Adrenal gland (tissue), 19 donors: ENCODE results near the gene ESAM. TPM values are rescaled to one million over a fixed set of nuclear protein-coding genes. Genes with fewer than 3 reads are reported as not detected.

Experiments
- DNase-seq, 7 donors: peaks; one replicate each; pipeline ENCODE4 v3.0.0-alpha.2; 2019 to 2020
- H3K27ac ChIP-seq, 5 donors: fragments of 200-600 bp; sonication (generic) in 4 of 5; 1 replicate in 3 of 5; 2 replicates in 2 of 5; pipeline versions ENCODE4 v1.5.1 to v1.8.0; 2016 to 2020; ENCODE audit warnings: mild to moderate bottlenecking in 1 of 5
- H3K27me3 ChIP-seq: fragments of 200-600 bp; 2 replicates; pipeline ENCODE4 v1.8.0; 2021
- H3K36me3 ChIP-seq, 2 donors: fragments of 200-600 bp; replicated peaks in 1 of 2; 1 replicate in 1 of 2; 2 replicates in 1 of 2; pipeline versions ENCODE4 v1.5.1 to v1.8.0; 2018 to 2022
- H3K4me1 ChIP-seq, 2 donors: fragments of 200-600 bp; replicated peaks in 1 of 2; 1 replicate in 1 of 2; 2 replicates in 1 of 2; pipeline versions ENCODE4 v1.5.1 to v1.8.0; 2018 to 2021
- H3K4me3 ChIP-seq, 4 donors: fragments of 200-600 bp; sonication (generic) in 3 of 4; one replicate each; pipeline ENCODE4 v1.5.1; 2016 to 2018
- H3K9me3 ChIP-seq, 3 donors: fragments of 200-600 bp; sonication (generic) in 1 of 3; replicated peaks in 1 of 3; 1 replicate in 2 of 3; 2 replicates in 1 of 3; pipeline versions ENCODE4 v1.5.1 to v1.8.0; 2016 to 2021
- POLR2A ChIP-seq, 2 donors: fragments of 450-650 bp; IDR thresholded peaks; one replicate each; pipeline ENCODE4 v1.6.1; 2017; ENCODE audit warnings: antibody characterized with exemption in 2 of 2, mild to moderate bottlenecking in 2 of 2, moderate library complexity in 1 of 2
- WGBS, 4 donors: extraction: QIAGEN DNeasy Blood & Tissue Kit in 2 of 4; methylation state at CpG; one replicate each; pipeline versions ENCODE4 v1.1.5 to v1.1.7; 2013 to 2017; 5-methylcytosine and 5-hydroxymethylcytosine counted together
- intact Hi-C, 2 donors: fragments of 100-400 bp; cut with DNase I; formaldehyde crosslinking; loops; one replicate each; pipeline versions ENCODE4 v1.14.1 to v1.15.0; 2022 to 2023
- long read RNA-seq, 10 donors: library from polyadenylated mRNA in 3 of 10; unstranded in 2 of 10; stranded (forward) in 1 of 10; transcript quantifications; one replicate each; pipeline ENCODE4 v2.0.0 and lab custom pipeline, GENCODE V29; 2021 to 2026
- polyA plus RNA-seq, 3 donors: library from polyadenylated mRNA; stranded (reverse); fragments of 200-250 nt in 2 of 3; fragments of 350-450 nt in 1 of 3; fragmentation: Illumina TruSeq in 1 of 3; extraction: RNeasy Lipid Tissue Mini Kit (QIAGEN cat#74804) in 1 of 3; gene quantifications; one replicate each; pipeline ENCODE4 v1.2.3, GENCODE V29; 2013 to 2014
- total RNA-seq, 9 donors: library from RNA; depleted of rRNA in 4 of 9; stranded (reverse); fragments of >200 nt in 4 of 9; fragments of 120-200 nt in 1 of 9; fragmentation: NEBNext Ultra II Directional in 1 of 9; extraction: Animal tissue kit (Norgen Biotek cat#: 25700) in 1 of 9; gene quantifications; one replicate each; pipeline versions ENCODE4 v1.1.0 to v1.2.4, GENCODE V29; 2013 to 2023
- TF ChIP-seq, protein P1 (sequence below), 6 experiments: fragments of 450-650 bp in 4 of 6; fragments of 200-600 bp in 2 of 6; sonication (generic) in 1 of 6; IDR thresholded peaks; 1 replicate in 5 of 6; 2 replicates in 1 of 6; pipeline versions ENCODE4 v1.5.1 to v1.8.0; 2016 to 2021; ENCODE audit warnings: antibody characterized with exemption in 6 of 6, mild to moderate bottlenecking in 2 of 6, moderate library complexity in 1 of 6
- donor health status: healthy with polysubstance abuse.
- donor health status: Bipolar disorder and iron deficiency.
- donor health status: DM: yes; HTN: yes; CAD: no.
- donor health status: DM: no; HTN: no; CAD: no.
- donor health status: DM: no; HTN: no; CAD: no.
- donor health status: DM: yes; HTN: yes; CAD: no.

The ESAM gene, protein sequence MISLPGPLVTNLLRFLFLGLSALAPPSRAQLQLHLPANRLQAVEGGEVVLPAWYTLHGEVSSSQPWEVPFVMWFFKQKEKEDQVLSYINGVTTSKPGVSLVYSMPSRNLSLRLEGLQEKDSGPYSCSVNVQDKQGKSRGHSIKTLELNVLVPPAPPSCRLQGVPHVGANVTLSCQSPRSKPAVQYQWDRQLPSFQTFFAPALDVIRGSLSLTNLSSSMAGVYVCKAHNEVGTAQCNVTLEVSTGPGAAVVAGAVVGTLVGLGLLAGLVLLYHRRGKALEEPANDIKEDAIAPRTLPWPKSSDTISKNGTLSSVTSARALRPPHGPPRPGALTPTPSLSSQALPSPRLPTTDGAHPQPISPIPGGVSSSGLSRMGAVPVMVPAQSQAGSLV
- total RNA-seq (10 to 100 TPM in 8 of 9 donors, 1 to 10 TPM in 1; 8.2 to 36.9 (median 29.3) TPM), polyA plus RNA-seq (10 to 100 TPM; 17.1 to 31.2 (median 21.5) TPM)
- long read RNA-seq, donor 1, transcript ESAM-201 (7 exons, 1,826 nt): major isoform, 5 of 6 reads
- long read RNA-seq, donor 1, partial matches to known transcripts: 0 of 6 reads
- long read RNA-seq, donor 1, other reads (novel, unspliced or antisense): 0 of 6 reads
- long read RNA-seq, donor 2, transcript ESAM-201 (7 exons, 1,826 nt): major isoform, 8 of 9 reads
- long read RNA-seq, donor 2, partial matches to known transcripts: 0 of 9 reads
- long read RNA-seq, donor 2, other reads (novel, unspliced or antisense): 0 of 9 reads
- long read RNA-seq, donor 3, partial matches to known transcripts: 0 of 5 reads
- long read RNA-seq, donor 3, other reads (novel, unspliced or antisense): 0 of 5 reads
- long read RNA-seq, donor 4, transcript ESAM-201 (7 exons, 1,826 nt): major isoform, 12 of 18 reads
- long read RNA-seq, donor 4, partial matches to known transcripts: 3 of 18 reads
- long read RNA-seq, donor 4, other reads (novel, unspliced or antisense): 2 of 18 reads
- long read RNA-seq, donor 5, transcript ESAM-201 (7 exons, 1,826 nt): major isoform, 66 of 84 reads
- long read RNA-seq, donor 5, transcript ESAM-202 (7 exons, 1,833 nt): minor isoform, 5 of 84 reads
- long read RNA-seq, donor 5, partial matches to known transcripts: 5 of 84 reads
- long read RNA-seq, donor 5, other reads (novel, unspliced or antisense): 7 of 84 reads
- long read RNA-seq, donor 6, transcript ESAM-201 (7 exons, 1,826 nt): major isoform, 7 of 16 reads
- long read RNA-seq, donor 6, partial matches to known transcripts: 3 of 16 reads
- long read RNA-seq, donor 6, other reads (novel, unspliced or antisense): 4 of 16 reads
- long read RNA-seq, donor 7, partial matches to known transcripts: 0 of 6 reads
- long read RNA-seq, donor 7, other reads (novel, unspliced or antisense): 0 of 6 reads
- long read RNA-seq, donor 8, transcript ESAM-201 (7 exons, 1,826 nt): major isoform, 14 of 17 reads
- long read RNA-seq, donor 8, partial matches to known transcripts: 0 of 17 reads
- long read RNA-seq, donor 8, other reads (novel, unspliced or antisense): 0 of 17 reads
- long read RNA-seq, donor 9, partial matches to known transcripts: 0 of 3 reads
- long read RNA-seq, donor 9, other reads (novel, unspliced or antisense): 0 of 3 reads
- long read RNA-seq, donor 10, transcript ESAM-201 (7 exons, 1,826 nt): major isoform, 5 of 5 reads
- long read RNA-seq, donor 10, partial matches to known transcripts: 0 of 5 reads
- long read RNA-seq, donor 10, other reads (novel, unspliced or antisense): 0 of 5 reads

DNA sequence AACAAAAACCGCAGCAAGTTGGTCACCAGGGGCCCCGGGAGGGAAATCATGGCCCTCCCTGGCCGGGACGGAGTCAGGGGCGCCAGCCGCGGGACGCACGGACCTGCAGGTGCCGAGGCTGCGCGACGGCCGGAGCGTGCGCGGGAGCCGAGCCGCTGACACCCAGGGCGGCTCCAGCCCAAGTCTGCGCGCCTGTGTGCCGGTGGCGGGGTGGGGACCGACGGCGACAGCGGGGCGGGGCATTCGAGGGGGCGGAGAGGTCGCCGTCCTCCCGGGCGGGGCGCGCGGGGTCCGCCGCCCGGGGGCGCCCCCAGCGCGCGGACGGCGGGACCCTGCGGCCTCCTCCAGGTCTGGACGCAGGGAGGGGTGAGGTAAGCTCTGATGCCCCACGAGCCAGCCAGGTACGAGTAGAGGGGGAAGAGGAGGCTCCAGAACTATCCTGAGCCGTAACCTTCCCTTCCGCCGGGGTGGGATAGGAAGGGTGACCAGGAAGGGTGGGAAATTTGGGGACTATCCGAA is at the start of gene ESAM:
Gene ESAM, minus strand, starts transcription at position 186 of the 519 bp plus-strand sequence. Its CDS starts 136 bp downstream, at position 50.
- peak within 1 kb of the TSS in 2 of 5 donors; percentile 2 to 55 for H3K27ac ChIP-seq
- peaks cover 38% of the 10 kb centered on the region for H3K27me3 ChIP-seq
- peak within 1 kb of the TSS in 2 of 4 donors; percentile 15 to 47 for H3K4me3 ChIP-seq
- TF ChIP-seq, protein P1, sequence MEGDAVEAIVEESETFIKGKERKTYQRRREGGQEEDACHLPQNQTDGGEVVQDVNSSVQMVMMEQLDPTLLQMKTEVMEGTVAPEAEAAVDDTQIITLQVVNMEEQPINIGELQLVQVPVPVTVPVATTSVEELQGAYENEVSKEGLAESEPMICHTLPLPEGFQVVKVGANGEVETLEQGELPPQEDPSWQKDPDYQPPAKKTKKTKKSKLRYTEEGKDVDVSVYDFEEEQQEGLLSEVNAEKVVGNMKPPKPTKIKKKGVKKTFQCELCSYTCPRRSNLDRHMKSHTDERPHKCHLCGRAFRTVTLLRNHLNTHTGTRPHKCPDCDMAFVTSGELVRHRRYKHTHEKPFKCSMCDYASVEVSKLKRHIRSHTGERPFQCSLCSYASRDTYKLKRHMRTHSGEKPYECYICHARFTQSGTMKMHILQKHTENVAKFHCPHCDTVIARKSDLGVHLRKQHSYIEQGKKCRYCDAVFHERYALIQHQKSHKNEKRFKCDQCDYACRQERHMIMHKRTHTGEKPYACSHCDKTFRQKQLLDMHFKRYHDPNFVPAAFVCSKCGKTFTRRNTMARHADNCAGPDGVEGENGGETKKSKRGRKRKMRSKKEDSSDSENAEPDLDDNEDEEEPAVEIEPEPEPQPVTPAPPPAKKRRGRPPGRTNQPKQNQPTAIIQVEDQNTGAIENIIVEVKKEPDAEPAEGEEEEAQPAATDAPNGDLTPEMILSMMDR (IDR thresholded peaks at IDR 0.05): no peak
- peak in 1 of 2 donors; percentile 34 for TF ChIP-seq POLR2A (IDR thresholded peaks at IDR 0.05)
- DNase-seq: peak in 1 of 7 donors; percentile 14
- H3K4me1 ChIP-seq: peaks cover 6 to 43% of the 10 kb centered on the region in 2 donors
- intact Hi-C loops: loop anchor here (5.0 kb wide), 1 partner anchor 90 kb away; the partner anchor contains the start of genes SIAE (in 2 of the 2) and SPA17 (in 2 of the 2)
- H3K36me3 ChIP-seq: peaks cover 0 to 5% of the 10 kb centered on the region in 2 donors
- no peaks in the 10 kb centered on the region for H3K9me3 ChIP-seq
- WGBS, 4 donors: 1 to 2% (median 2%) methylated on average over 16 to 55 of the region's 55 CpGs; no CpG with 5 or more reads in 1 of the 4 donors

DNA sequence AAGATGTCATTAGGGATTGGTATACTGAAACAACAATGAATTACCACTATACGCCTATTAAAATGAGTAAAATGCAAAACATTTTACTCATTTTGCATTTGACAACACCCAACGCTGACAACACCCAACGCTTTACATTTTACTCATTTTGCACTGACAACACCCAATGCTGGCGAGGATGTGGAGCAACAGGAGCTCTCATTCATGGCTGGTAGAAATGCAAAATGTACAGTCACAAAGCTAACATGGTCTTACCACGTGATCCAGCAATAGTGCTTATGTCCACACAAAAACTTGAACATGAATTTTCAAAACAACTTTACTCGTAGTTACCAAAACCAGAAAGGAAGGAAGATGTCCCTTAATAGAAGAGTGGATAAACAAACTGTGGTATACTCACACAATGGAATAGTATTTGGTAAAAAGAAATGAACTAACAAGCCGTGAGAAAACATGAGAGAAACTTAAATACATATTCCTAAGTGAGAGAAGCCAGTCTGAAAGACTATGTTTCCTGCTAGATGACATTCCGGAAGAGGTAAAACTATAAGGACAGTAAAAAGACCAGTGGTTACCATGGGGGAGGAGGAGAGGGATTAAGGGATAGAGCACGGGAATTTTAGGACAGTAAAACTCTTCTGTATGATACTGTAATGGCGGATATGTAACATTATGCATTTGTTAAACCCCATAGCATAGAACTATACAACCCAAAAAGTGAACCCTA is 49.5 kb upstream of the ESAM start:
- 78 to 85% (median 82%) methylated on average over 10 of the region's 10 CpGs for WGBS, 4 donors

More for the DNA sequence above, 49.5 kb upstream of the ESAM start:
- Histone ChIP-seq H3K9me3 (no peaks in the 10 kb centered on the region), H3K36me3 (no peaks in the 10 kb centered on the region), H3K4me3 (no peak overlapping the region), H3K27ac (no peak overlapping the region), H3K4me1 (no peaks in the 10 kb centered on the region), H3K27me3 (peaks cover 12% of the 10 kb centered on the region)
- no peak for TF ChIP-seq POLR2A (IDR thresholded peaks at IDR 0.05)
- TF ChIP-seq, protein P1 (IDR thresholded peaks at IDR 0.05): no peak
- intact Hi-C loops: no loop called here
- no peak for DNase-seq
